Endothelial cell of umbilical vein (primary cell): ENCODE results near the gene GLT8D1. TPM values are rescaled to one million over a fixed set of nuclear protein-coding genes. Genes with fewer than 3 reads are reported as not detected.
"Not testable (repeated sequence)": the region's sequence is repeated elsewhere in the genome, so short reads cannot be mapped to it uniquely, and the experiment has no call there.

ENCODE experiments used
- BruUV-seq: library from RNA; stranded (reverse); fragments of 400-500 nt; replicated peaks from 2 replicates; lab custom pipeline; 2021; lab: Mats Ljungman, UMichigan
- CTCF ChIA-PET: fragments of 300-600, 350-600 bp; sonication (Branson Sonifier 250); formaldehyde crosslinking; loops from one replicate; lab custom pipeline; 2021; ENCODE audit warnings: antibody characterized with exemption, inconsistent platforms; lab: Charles Lee
- POLR2A ChIA-PET: fragments of 300-600, 350-600 bp; sonication (Branson Sonifier 250); formaldehyde crosslinking; loops from one replicate; lab custom pipeline; 2021; ENCODE audit warnings: antibody characterized with exemption, inconsistent platforms; lab: Charles Lee
- DNase-seq: peaks from one replicate; pipeline ENCODE4 v3.0.0-alpha.2; 2011; ENCODE audit warnings: low read depth, low spot score
- FAIRE-seq: peaks from 2 replicates; lab custom pipeline; 2011; peaks lifted over from hg19 to GRCh38; lab: Jason Lieb, UNC
- H2AFZ ChIP-seq: 2 replicates; pipeline ENCODE4 v1.6.0; 2012; ENCODE audit warnings: low read depth, low read length, control low read depth, inconsistent platforms
- H3K27ac ChIP-seq: 2 replicates; pipeline ENCODE4 v1.5.1; 2011; ENCODE audit warnings: low read depth, mild to moderate bottlenecking, control low read depth, low read length, moderate library complexity; ENCODE audit not compliant: insufficient read depth
- H3K27me3 ChIP-seq, 2 experiments: 2 replicates each; pipeline versions ENCODE4 v1.6.0 to v1.6.1; 2011; ENCODE audit warnings: low read length in 2 of 2, mixed read lengths in 1 of 2; ENCODE audit not compliant: control insufficient read depth in 2 of 2, insufficient read depth in 2 of 2
- H3K36me3 ChIP-seq, 2 experiments: 2 replicates in 1 of 2; 3 replicates in 1 of 2; pipeline ENCODE4 v1.5.1; 2011; ENCODE audit warnings: low read length in 2 of 2, mild to moderate bottlenecking in 1 of 2, moderate library complexity in 1 of 2; ENCODE audit not compliant: control insufficient read depth in 2 of 2, insufficient read depth in 2 of 2; ENCODE audit errors: extremely low read depth in 1 of 2
- H3K4me1 ChIP-seq: 3 replicates; pipeline ENCODE4 v1.5.1; 2011; ENCODE audit warnings: mild to moderate bottlenecking, low read length; ENCODE audit not compliant: control insufficient read depth, insufficient read depth; ENCODE audit errors: extremely low read depth
- H3K4me2 ChIP-seq: 2 replicates; pipeline ENCODE4 v1.6.1; 2011; ENCODE audit warnings: low read length, control low read depth, mixed read lengths; ENCODE audit not compliant: insufficient read depth
- H3K4me3 ChIP-seq, 3 experiments: fragments of 200-600 bp in 1 of 3; sonication (generic), shearing (Covaris generic) in 1 of 3; replicated peaks in 1 of 3; 2 replicates each; pipeline ENCODE4 v1.5.1; 2011 to 2016; ENCODE audit warnings: control low read depth in 3 of 3, low read length in 3 of 3, mild to moderate bottlenecking in 2 of 3, inconsistent platforms in 1 of 3, low read depth in 1 of 3, moderate library complexity in 1 of 3; ENCODE audit not compliant: insufficient read depth in 1 of 3
- H3K79me2 ChIP-seq: 2 replicates; pipeline ENCODE4 v1.6.0; 2012; ENCODE audit warnings: low read length, inconsistent platforms; ENCODE audit not compliant: control insufficient read depth, insufficient read depth
- H3K9ac ChIP-seq: replicated peaks from 2 replicates; pipeline ENCODE3; 2011; ENCODE audit warnings: low read length, control low read depth; ENCODE audit not compliant: insufficient read depth; ENCODE audit errors: extremely low read depth
- H3K9me1 ChIP-seq: replicated peaks from 3 replicates; pipeline ENCODE4 v1.6.0; 2011; ENCODE audit warnings: mild to moderate bottlenecking, low read length; ENCODE audit not compliant: control insufficient read depth, insufficient read depth; ENCODE audit errors: extremely low read depth
- H3K9me3 ChIP-seq: replicated peaks from 2 replicates; pipeline ENCODE4 v1.5.1; 2012; ENCODE audit warnings: low read length, inconsistent platforms; ENCODE audit not compliant: control insufficient read depth, insufficient read depth
- H4K20me1 ChIP-seq: replicated peaks from 2 replicates; pipeline ENCODE3; 2011; ENCODE audit warnings: mild to moderate bottlenecking, low read length; ENCODE audit not compliant: control insufficient read depth, insufficient read depth; ENCODE audit errors: extremely low read depth
- POLR2AphosphoS5 ChIP-seq: IDR thresholded peaks from 2 replicates; pipeline ENCODE4 v1.6.1; 2012; ENCODE audit warnings: low read depth, mild to moderate bottlenecking, control low read depth, low read length, moderate library complexity; ENCODE audit not compliant: insufficient read depth
- dilution Hi-C: fragments of 300-500 bp; cut with MboI; formaldehyde crosslinking; loops from one replicate; pipeline ENCODE4 v1.15.0; 2019; ENCODE audit warnings: low sequenced_read_pairs; ENCODE audit not compliant: extremely low pct_ligation_motif_present
- intact Hi-C: fragments of 100-400 bp; cut with micrococcal nuclease; formaldehyde crosslinking; loops from one replicate; pipeline ENCODE4 v1.10.0; 2022
- polyA plus RNA-seq, 4 experiments: library from polyadenylated mRNA; depleted of rRNA in 3 of 4; stranded (reverse) in 3 of 4; unstranded in 1 of 4; fragments of >200 nt; gene quantifications; 2 replicates each; pipeline versions ENCODE4 v1.2.1 to v1.2.3, GENCODE V29; 2011 to 2012; ENCODE audit warnings: missing spikeins in 1 of 4
- total RNA-seq: library from RNA; stranded (reverse); gene quantifications from 2 replicates; pipeline ENCODE4 v1.2.3, GENCODE V29; 2021

Gene GLT8D1
- total and polyA plus RNA-seq, 2 donors (not counting 3 experiments of a cell fraction or from before 2014, with no cell fraction given), result 63.7 to 73.5 TPM

DNA sequence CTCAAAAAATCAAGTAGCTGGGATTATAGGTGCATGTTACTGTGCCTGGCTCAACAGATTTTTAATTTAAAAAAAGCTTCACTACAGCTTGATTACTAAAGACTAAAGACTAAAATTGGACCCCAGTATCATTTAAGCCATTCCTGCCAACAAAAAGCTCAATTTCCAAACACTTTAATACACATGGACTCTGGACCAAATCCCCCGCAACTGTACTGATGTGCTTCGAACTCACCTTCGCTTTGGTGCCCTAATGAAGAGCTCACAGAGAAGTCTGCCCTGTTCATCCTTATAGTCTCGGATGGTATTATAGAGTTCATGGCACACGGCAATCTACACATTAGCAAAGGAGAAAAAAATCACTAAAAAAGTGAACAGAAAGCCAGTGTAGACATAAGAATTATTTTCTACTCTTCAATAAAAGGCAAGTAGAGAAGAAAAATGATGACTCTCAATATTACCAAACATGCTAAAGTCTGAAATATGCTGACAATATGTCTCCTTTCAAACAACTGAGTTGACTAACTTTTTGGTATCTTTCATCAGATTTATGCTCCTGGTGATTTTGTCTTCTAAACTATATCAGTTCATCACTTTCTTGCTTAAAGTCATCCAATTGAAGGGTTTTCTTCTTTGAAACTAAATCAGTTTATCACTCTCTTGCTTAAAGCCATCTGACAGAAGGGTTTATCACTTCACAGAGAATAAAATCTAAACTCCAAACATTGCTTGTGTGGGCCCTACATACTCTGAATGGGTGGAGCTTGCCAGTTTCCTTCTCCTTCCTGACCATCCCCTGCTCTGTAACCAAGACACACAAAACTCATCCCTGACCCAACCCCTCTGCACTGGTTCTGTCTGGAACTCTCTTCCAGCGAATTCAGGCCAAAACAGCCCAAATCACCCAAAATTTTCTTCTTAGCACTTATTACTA is 27.1 kb downstream of the GLT8D1 start:
- H2AFZ ChIP-seq, result no peak overlapping the region
- no peaks in the 10 kb centered on the region for H3K4me1 ChIP-seq
- TF ChIP-seq POLR2AphosphoS5, result no peak
- no peak for DNase-seq
- no peak overlapping the region for H3K4me3 ChIP-seq
- BruUV-seq, result no TSS peak
- H3K9me1 ChIP-seq, result no peaks in the 10 kb centered on the region
- no peak for FAIRE-seq
- CTCF ChIA-PET, result no interaction called here
- H3K36me3 ChIP-seq, result peaks cover 17 to 23% of the 10 kb centered on the region in 2 experiments
- POLR2A ChIA-PET, result no interaction called here
- no peak overlapping the region for H3K9ac ChIP-seq
- H4K20me1 ChIP-seq, result peaks cover 2% of the 10 kb centered on the region
- dilution Hi-C loops (no loop called here), intact Hi-C loops (no loop called here)
- no peak overlapping the region for H3K4me2 ChIP-seq
- no peak overlapping the region for H3K27ac ChIP-seq
- no peaks in the 10 kb centered on the region for H3K9me3 ChIP-seq
- peaks cover 48% of the 10 kb centered on the region for H3K79me2 ChIP-seq
- no peaks in the 10 kb centered on the region for H3K27me3 ChIP-seq

DNA sequence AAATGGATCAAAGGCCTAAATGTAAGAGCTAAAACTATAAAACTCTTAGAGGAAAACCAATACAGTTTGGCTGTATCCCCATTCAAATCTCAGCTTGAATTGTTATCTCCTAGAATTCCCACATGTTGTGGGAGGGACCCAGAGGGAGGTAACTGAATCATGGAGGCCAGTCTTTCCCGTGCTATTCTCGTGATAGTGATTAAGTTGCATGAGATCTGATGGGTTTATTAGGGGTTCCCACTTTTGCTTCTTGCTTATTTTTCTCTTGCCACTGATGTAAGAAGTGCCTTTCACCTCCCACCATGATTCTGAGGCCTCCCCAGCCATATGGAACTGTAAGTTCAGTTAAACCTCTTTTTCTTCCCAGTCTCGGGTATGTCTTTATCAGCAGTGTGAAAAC is 29.4 kb downstream of the GLT8D1 start:
- H3K4me3 ChIP-seq, H3K9me3 ChIP-seq, BruUV-seq, H3K9ac ChIP-seq, H3K27me3 ChIP-seq, H3K4me1 ChIP-seq, H2AFZ ChIP-seq, H3K4me2 ChIP-seq, dilution Hi-C loops, DNase-seq, CTCF ChIA-PET, H3K9me1 ChIP-seq, H4K20me1 ChIP-seq, intact Hi-C loops, FAIRE-seq, H3K27ac ChIP-seq: not testable (repeated sequence)
- POLR2A ChIA-PET, result interaction anchor here (0.7 kb wide), 1 partner anchor 520 kb away, joined by 10 read pairs; no protein-coding TSS in a partner anchor
- Histone ChIP-seq H3K36me3 (peaks cover 21 to 26% of the 10 kb centered on the region in 2 experiments), H3K79me2 (peaks cover 27% of the 10 kb centered on the region)
